ENCODE measurements around the gene EN2.

Gene EN2

DNA sequence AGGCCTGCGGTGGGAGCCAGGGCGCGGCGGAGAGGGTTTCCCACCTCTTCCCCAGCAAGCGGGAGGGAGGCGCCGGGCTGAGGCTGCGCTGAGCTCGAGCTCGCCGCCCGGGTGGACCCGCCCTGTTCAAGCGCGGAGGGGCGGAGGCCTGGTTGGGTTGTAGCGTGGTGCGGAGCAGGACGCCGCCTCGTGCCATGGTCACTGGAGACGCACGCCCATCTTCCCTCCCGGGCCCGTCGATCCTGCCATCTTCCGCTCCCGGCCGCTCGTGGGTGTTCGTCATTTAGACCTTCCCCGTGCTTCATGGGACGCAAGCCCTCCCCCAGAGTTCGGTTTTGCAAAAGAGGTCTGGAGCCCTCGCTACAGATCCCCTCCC, 9.3 kb upstream of the EN2 start:
- no peak for DNase-seq
- intact Hi-C loops (cut with DNase I), result no loop called here

DNA sequence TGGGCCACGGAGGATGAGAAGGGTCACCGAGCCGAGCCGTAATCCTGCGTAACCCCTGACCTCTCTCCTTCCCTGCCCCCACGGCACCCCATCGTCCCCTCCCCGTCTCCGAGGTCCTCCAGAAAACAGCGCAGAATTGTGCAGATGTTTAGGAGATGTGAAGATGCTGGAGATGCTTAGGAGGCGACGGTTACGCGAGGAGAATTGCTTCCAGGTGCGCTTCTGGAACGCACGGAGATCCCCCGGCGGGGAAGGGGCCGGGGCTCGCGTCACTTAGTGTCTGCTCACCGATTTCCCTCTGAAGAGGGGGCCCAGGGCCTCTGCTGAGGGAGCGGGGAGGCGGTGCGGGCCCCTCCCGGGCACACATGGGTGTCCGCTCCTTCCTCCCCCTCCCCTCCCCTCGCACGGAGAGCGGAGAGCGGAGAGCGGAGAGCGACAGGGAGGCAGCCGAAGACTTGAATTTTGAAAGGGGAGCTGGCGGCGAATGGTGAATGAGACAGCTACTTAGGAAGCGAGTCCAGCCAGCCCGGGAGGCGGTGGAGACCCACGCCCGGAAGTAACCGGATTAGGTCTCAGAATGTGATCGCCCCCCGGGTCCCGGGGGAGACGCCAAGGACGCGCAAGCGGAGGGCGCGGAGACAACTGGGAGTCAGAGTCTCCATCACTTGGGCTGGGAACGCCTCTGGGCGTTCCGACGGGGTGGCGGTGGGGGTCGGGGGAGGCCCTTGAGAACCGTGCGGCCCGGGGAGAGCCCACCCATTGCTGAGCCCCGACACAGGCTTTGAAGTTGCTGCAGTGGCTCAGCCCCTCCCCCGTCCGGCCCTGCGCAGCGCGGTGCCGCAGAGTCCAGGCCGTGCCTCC, 8.7 kb upstream of the EN2 start:
- DNase-seq, result no peak
- intact Hi-C loops (cut with DNase I), result no loop called here

DNA sequence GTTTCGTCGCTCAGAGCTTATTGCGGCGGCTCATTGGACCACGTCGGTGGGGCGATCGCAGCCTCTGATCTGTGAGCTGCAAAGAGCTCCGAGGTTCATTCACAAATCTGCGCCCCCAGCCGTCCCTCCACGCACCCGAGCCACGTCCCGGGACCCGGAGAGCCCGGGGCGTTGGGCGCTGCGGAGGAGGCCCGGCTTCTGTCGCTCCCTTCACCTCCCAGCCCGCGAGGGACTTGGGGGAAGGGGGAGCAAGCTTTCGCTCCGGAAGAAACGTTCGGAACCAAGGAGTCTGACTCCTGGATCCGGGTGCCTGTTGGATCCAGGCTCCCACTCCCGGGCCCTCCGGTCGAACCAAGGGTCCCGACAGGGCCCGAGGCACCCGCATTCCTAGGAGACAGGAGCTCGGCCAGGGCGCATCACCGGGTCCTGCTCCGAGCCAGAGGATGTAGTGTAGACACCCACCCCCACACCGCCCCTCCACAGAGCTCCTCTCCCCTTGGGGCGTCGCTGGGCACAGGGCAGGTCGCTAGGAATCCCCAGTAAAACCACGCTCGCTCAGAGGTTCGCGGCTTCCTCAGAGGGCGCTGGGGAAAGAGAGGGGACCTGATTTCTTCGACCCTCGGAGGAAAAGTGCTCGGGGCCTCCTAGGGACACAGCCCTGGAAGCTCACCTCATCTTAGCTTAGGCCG, 7.9 kb upstream of the EN2 start:
- intact Hi-C loops (cut with DNase I), result no loop called here
- no peak for DNase-seq

DNA sequence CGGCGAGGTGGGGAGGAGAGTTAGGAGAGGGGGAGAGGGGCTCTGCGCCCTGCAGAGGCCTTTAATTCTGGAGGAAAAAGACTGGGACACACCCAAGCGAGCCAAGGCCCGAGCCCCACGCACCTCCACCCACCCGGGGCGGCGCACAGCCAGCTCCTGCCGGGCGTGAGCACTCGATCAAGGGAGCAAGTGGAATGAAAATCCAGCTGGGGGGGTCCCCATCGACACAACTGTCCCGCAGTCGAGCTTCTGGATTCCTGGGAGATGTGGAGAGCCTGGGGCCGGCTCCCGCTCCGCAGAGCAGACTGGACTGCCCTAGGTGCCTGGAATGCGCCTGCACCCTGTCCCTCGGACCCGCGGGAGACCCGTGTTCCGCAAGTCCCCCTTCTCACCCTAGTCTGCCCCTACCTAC, 7.4 kb upstream of the EN2 start:
- DNase-seq, result no peak

DNA sequence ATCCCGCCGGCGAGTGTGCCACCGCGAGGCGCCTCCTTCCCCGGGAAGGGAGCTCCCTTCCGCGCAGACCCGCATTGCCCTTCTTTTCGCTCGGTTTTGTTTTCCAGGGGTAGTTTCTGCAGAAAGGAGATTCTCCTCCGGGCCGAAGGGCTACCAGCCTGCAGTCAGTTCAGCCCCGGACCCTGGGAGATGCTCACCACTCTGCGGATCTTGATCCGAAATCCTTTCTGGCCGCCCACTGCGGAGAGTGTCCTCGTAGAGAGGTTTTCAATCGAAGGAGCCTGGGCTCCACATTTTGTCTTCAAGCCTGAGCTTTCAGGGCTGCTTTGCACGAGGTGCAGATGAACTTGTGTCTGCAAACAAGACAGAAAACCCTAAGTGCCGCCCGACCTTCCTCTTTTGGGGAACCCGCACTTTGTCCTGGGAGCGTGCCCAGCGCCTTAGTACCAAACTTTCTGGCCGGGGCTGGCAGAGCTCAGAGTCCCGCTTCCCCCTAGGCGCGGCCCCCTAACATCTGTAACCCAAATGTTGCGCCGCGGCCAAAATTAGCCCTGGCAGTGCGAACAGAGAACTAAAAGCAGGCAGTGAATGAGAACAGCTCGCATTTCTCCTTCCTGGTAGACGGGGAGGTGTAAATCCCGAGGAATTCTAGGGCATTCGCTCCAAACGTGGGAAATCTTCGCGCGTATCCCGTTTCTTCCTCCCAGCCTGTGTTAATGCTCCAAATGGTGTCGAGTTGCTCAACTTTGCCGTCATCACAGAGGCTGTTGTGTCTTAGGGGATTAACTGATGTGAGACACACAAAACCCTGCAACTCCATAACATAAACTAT, 6.7 kb upstream of the EN2 start:
- peak in 1 of 42 donors; percentile 34 for DNase-seq
- intact Hi-C loops (cut with DNase I), result no loop called here

More for the DNA sequence above, 7.4 kb upstream of the EN2 start:
- intact Hi-C loops (cut with DNase I), result no loop called here

DNA sequence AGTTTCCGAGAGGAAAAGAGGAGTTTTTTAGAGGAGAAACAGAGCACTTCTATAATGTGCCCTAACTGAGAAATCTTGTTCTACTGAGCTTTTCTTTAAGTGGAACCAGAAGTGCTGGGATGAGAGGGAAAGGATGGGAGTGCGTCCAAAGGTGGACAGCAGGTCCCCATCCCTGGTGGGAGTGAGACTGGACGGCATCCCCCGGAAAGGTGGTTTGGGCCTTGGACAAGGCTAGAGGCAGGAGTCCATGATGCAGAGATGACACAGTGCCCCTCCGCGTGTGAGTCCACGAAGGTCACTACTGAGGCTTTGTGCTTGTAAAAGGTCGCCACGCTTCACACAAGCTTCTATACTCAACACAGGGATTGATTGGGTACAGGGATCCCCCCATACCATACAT, 6.1 kb upstream of the EN2 start:
- intact Hi-C loops (cut with DNase I), result no loop called here
- no peak for DNase-seq

DNA sequence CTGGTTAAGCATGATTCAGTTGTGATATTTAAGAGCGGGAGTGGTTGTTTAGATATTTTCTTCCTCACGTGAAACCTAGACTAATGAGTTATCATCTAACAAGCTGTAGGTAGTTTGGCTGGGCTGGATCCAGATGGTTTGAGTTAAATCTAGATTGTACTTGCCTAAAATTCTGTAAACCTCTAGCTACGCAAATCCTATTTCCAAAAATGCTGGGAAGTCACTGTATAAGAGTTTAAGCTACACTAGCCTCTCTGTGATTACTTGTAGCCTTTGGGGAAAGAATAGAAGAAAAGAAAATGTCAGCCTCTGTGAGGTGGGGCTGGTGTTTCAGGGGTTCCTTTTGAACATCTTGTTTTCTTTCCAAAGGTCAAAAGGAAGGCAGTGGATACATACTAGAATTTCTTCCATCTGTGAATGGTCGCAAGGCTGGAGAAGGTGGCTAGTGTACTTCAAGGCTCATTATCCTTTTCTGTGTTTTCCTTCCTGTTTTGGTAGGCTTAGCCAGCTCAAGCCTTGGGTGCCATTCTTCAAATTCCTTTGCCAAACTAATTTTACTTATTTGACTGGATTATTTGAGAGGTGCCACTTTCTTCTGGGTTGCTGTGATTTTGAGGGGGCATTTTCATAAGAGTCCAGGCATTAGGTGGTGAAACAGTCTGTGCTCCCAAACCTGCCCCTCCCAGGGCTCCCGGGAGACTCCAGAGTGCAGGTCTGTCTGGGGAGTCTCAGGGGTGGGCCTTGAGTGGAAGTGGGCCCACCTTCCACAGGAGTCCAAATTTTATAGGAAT, 5.2 kb upstream of the EN2 start:
- intact Hi-C loops (cut with DNase I), result no loop called here
- DNase-seq, result no peak

DNA sequence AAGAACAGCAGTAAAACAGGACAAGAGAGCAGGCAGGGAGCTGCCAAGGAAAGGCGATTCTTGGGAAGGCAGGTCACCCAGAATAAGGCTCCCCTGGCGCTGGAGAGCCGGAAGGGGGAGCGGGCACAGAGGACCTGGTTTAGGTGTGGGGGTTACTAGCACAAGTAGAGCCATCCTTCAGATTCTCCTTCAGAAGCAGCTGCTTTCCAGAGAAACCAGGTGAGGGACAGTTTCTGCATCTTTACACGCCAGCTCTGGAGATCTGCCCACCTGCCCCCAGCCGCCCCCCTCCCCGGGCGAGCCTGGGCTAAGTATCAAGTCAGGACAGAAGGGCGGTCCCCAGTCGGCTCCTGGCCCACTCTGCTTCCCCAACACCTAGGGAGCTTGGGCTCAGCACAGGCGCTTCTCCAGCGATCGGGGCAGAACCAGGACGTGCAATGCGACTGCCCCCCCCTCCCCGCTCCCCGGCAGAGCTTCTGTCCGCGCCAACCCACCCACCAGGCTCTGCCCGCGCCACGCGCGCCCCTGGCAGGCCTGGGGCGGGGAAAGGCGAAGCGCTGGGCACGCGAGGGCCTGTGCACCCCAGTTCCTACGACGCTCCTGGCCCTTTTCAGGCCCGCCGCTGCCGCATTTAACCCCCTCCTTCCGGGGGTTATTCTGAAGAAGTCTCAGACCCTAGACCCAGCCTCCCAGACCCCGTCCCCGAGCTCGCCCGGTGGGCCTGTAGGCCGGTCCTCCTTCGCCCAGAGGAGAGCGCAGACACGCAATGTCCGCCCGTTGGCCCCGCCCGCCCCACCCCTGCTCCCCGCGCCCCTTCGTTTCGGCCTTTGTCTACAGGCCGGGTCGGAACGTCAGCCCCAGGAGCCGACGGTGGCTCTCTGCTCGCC, 4.4 kb upstream of the EN2 start:
- intact Hi-C loops (cut with DNase I), result no loop called here
- no peak for DNase-seq

DNA sequence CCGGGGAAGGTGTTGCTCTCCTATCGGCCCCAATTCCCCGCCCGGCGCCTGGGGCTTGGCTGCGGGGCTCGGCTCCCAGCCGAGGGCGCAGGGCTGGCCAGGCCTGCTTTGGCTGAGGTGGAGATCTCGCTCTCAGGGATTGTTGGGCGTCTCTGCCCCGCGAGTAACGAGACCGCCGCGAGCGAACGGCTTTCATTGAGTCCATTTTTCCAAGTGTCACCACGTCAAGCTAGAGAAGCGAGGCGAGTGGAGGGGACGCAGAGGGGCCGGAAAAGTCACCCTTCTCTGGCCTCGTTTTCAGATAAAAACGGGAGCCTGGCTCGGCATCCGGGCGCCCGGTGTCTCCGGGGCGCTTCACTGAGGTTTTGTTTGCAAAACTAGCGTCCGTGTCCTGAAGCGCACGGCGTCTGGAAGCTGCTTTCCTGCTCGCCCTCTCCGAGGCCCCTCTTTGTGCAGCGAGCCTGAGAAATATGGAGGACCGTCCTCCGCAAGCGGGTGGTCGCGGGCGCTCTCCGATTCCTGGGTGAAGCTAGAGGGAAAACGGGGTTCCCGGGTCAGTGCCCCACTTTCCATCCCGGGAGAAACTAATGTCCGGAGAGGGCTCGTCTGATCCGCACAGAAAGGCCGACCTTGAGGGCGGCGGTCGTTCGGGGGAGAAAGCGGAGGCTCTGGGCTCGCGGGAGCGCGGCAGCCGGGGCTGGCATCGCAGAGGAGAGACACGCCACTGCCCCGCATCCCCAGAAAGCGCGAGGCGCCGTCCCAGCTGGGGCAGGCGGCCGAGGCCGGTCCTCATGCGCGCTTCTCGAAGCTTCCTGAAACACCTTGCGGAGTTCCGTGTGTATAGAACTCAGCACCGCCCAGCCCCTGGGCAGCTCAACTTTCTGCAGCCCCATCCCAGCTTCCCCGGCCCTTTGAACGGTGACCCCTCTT, 3.5 kb upstream of the EN2 start:
- DNase-seq, result no peak
- intact Hi-C loops (cut with DNase I), result no loop called here

DNA sequence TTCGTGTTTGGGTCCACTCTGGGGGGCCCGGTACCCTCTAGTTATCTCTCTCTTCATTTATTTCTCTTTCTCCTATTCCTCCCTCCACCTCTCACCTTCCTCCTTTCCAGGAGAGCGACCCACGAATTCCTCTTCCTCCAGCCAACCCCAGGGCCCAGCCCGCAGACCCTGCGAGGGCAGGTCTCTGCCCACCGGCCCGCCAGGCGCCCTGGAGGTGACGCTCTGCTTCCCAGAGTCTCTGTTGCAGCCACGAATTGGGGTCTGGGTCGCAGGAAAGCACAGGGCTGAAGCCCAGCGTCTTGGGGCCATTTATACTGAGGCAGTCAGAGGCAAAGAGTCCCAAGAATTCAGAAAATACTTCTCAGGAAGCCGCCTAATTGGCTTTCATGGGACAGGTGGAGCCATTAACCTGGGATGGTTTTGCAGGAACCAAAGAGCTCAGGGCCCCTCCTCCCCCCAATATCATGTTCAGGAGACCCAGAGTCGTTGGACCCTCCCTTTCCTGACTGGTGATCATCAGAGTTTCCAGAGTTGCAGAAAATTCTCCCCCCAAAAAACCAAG, 2.7 kb upstream of the EN2 start:
- intact Hi-C loops (cut with DNase I), result no loop called here
- no peak for DNase-seq

DNA sequence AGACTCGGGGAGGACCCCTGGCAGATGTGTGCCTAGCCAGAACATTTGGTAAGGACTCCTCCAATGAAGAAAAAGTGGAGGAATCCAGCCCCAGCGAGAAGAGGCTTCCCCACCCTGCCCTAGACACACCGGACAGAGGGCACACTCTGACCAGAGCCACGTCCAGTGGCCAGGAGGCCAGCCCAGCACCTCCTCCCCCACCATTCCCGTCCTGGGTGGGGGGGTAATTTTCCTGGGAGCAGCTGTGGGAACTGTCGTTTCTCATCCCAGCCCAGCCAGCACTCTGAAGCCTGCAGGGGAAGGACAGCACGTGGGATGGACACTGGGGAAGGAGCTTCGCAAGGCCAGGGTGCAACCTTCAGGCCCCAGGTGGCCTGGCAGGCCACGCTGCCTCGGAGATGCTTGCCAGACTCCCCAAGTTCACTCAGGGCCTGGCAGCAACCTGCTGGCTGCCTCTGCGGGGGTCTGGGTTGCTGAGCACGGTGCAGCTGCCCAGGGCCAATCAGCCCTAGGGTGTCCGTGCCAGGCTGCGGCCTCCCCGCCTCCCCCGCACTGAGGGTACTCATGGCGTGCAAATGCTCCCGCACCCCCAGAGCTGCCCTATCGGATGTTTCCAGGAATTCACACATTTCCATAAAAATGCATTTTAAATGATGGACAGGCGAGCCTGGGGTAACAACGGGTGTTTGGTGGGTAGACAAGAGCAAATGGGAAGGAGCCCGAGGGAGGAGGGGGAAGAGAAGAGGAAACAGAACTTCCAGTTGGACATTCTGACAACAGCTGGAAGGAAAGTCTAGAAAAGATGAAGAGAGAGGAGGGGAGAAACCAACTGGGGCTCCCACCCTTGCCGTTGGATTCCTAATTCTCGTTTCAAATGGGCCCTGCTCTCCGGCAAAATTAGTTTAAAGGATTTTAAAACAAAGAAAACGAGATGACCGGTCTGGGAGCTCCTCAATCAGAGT, 1.9 kb upstream of the EN2 start:
- intact Hi-C loops (cut with DNase I), result loop anchor here (2.0 kb wide), 1 partner anchor 75 kb away; no protein-coding TSS in a partner anchor
- peak in 1 of 42 donors; percentile 9 for DNase-seq

DNA sequence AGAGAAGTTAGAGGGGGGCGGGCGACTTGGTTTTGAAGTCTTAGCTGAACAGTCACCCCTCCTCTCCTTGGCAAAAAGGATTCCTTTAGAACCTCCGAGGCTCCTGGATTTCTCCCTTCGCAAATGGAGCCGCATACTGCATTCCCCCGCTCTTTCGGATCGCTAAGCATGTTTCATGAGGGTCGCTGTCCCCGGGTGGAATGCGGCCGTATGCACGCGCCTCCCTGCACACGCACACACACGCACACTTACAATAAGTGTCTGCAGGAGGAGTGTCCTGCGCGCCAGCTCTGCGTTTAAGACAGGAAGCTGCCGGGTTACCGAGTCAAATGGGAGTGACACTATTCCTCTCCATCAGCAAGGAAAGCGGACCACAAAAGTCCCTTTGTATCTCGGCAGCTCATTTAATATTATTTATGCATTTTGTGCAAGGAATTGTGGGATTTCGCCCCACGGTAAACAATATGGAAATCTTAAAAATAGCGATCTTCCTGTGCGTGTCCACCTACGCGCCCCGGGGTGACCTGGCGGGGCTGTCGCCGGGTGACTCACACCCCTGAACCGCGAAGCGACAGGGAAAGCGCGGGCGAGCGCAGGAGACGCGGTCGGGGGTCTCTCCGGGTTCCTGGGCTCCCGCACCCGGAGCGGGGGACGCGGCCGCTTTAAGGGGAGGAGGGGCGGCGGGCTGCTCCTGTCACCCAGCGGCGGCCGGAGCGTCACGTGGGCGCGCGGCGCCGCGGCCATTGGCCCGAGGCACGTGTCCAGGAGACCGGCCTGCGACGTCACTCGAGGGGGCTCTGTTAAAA, 988 bp upstream of the EN2 start:
- intact Hi-C loops (cut with DNase I), result loop anchor here (2.0 kb wide), 1 partner anchor 76 kb away; no protein-coding TSS in a partner anchor
- DNase-seq, result peak; percentile 46 to 93 (median 80)

DNA sequence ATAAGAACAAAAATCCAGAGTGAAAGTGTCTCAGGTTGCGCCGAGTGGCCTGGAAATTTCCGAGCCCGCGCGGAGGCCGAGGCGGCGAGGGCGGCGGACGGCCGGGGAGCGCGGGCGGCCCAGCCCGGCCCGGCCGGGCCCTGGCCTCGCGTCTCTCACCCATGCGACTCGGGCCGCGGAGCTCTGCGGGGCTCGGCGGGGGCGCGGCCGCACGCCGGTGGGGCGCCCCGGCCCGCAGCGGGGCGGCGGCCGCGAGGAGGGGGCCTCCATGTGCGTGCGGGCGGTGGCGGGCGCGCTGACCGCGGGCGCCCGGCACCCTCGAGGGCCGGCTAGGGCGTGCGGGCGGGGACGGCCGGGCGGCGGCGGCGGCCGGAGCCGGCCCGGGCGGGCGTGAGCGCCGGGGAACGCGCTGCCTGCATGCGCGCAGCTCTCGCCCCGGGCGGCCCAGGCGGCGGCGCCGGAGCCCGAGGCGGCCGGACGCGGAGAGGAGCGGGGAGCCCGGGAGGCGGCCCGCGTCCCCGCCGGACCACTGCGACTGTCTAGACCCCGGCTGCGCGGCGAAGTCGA, 302 bp upstream of the EN2 start:
- intact Hi-C loops (cut with DNase I), result loop anchor here (2.0 kb wide), 1 partner anchor 77 kb away; no protein-coding TSS in a partner anchor

More for the DNA sequence above, 302 bp upstream of the EN2 start:
- DNase-seq, result peak in 1 of 42 donors; percentile 27
